H1 (cell line): ENCODE measurements around the gene CFB.

Source experiments
- CTCF ChIP-seq, 3 experiments: IDR thresholded peaks; 1 replicate in 2 of 3; 2 replicates in 1 of 3; pipeline versions ENCODE4 v1.5.1 to v1.6.1; 2011; ENCODE audit warnings: low read length in 3 of 3, mild to moderate bottlenecking in 3 of 3, inconsistent platforms in 2 of 3, low read depth in 1 of 3, moderate library complexity in 1 of 3; ENCODE audit not compliant: insufficient read depth in 1 of 3; ENCODE audit errors: control extremely low read depth in 1 of 3
- EP300 ChIP-seq, 2 experiments: IDR thresholded peaks; 1 replicate in 1 of 2; 2 replicates in 1 of 2; pipeline ENCODE4 v1.6.1; 2011 to 2012; ENCODE audit warnings: low read depth in 2 of 2, low read length in 2 of 2, mild to moderate bottlenecking in 2 of 2, borderline replicate concordance in 1 of 2, inconsistent platforms in 1 of 2, moderate library complexity in 1 of 2
- EZH2 ChIP-seq: fragments of 200-600 bp; sonication (generic); IDR thresholded peaks from 2 replicates; pipeline ENCODE4 v1.7.1; 2012; ENCODE audit warnings: low read depth, mild to moderate bottlenecking, moderate library complexity, low read length, inconsistent platforms; ENCODE audit not compliant: severe bottlenecking
- GABPA ChIP-seq: IDR thresholded peaks from 2 replicates; pipeline ENCODE4 v1.6.1; 2011; ENCODE audit warnings: mild to moderate bottlenecking, low read length, moderate library complexity, borderline replicate concordance; ENCODE audit not compliant: insufficient read depth
- GTF2F1 ChIP-seq: IDR thresholded peaks from 2 replicates; pipeline ENCODE4 v1.6.1; 2012; ENCODE audit warnings: low read depth, low read length, improper control_type of control experiment, borderline replicate concordance
- JUN ChIP-seq: IDR thresholded peaks from 2 replicates; pipeline ENCODE4 v1.6.1; 2011; ENCODE audit warnings: low read depth, mild to moderate bottlenecking, improper control_type of control experiment, low read length
- PHF8 ChIP-seq: fragments of 200-600 bp; sonication (generic); conservative IDR thresholded peaks from 2 replicates; pipeline ENCODE4 v1.7.1; 2012; ENCODE audit warnings: low read depth, mild to moderate bottlenecking, inconsistent platforms, low read length, moderate library complexity
- POLR2A ChIP-seq, 2 experiments: IDR thresholded peaks; 1 replicate in 1 of 2; 2 replicates in 1 of 2; pipeline ENCODE4 v1.6.1; 2011; ENCODE audit warnings: low read depth in 2 of 2, low read length in 2 of 2, mild to moderate bottlenecking in 2 of 2; ENCODE audit errors: control extremely low read depth in 1 of 2
- RAD21 ChIP-seq, 2 experiments: IDR thresholded peaks in 1 of 2; conservative IDR thresholded peaks in 1 of 2; 2 replicates each; pipeline ENCODE4 v1.6.1; 2011; ENCODE audit warnings: low read depth in 2 of 2, low read length in 2 of 2, improper control_type of control experiment in 1 of 2, inconsistent platforms in 1 of 2, mild to moderate bottlenecking in 1 of 2, moderate library complexity in 1 of 2
- SAP30 ChIP-seq: fragments of 300-600 bp; sonication (generic); IDR thresholded peaks from 2 replicates; pipeline ENCODE4 v1.7.1; 2012; ENCODE audit warnings: low read length, moderate library complexity, mild to moderate bottlenecking, inconsistent platforms; ENCODE audit not compliant: insufficient read depth, insufficient replicate concordance
- SIN3A ChIP-seq, 2 experiments: IDR thresholded peaks in 1 of 2; conservative IDR thresholded peaks in 1 of 2; 2 replicates each; pipeline ENCODE4 v1.6.1; 2011 to 2012; ENCODE audit warnings: low read length in 2 of 2, improper control_type of control experiment in 1 of 2, low read depth in 1 of 2, mild to moderate bottlenecking in 1 of 2
- SP1 ChIP-seq: IDR thresholded peaks from 2 replicates; pipeline ENCODE4 v1.6.1; 2011; ENCODE audit warnings: low read depth, low read length
- SUZ12 ChIP-seq: fragments of 200-600 bp; sonication (generic); IDR thresholded peaks from 2 replicates; pipeline ENCODE4 v1.6.1; 2012; ENCODE audit warnings: mild to moderate bottlenecking, inconsistent platforms, low read length, moderate library complexity, mixed read lengths
- TAF1 ChIP-seq: IDR thresholded peaks from 2 replicates; pipeline ENCODE4 v1.6.1; 2011; ENCODE audit warnings: mild to moderate bottlenecking, low read depth, low read length

DNA sequence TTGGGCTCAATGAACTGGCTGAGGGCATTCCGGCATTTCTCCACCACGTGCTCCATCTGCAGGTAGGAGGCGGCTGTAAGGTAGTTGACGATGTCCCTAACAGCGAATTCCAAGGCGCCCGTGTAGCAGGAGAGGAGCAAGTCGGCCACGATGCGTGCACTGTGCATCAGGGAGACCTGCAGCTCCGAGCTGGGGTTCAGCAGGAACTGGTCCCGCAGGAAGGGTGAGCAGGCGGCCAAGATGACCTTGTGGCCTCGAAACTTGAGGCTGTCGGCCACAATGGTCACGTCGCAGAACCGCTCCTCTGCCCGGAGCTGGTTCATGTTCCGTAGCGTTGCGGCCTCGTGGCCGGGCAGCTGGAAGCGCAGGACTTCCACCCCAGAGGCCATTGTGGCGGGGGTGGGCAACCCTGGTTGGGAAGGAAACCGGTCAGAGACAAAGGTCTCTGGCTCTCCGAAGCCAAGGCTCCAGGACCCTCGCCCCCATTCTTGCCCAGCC is 44.9 kb upstream of the CFB start:
- TF ChIP-seq CTCF (IDR thresholded peaks at IDR 0.05; ENCODE audit: control extremely low read depth in 1 of 3, insufficient read depth in 1 of 3, low read depth in 1 of 3, low read length in 3 of 3) (peak in 1 of 3 experiments; percentile 7; a peak in 1 of 4 replicates), SUZ12 (no peak), SIN3A (conservative IDR thresholded peaks at IDR 0.05 in 1 of 2, IDR thresholded peaks at IDR 0.05 in 1 of 2; ENCODE audit: low read depth in 1 of 2, low read length in 2 of 2) (no peak), POLR2A (IDR thresholded peaks at IDR 0.05; ENCODE audit: control extremely low read depth in 1 of 2, low read depth in 2 of 2, low read length in 2 of 2) (no peak), SAP30 (no peak), EP300 (IDR thresholded peaks at IDR 0.05; ENCODE audit: borderline replicate concordance in 1 of 2, low read depth in 2 of 2, low read length in 2 of 2) (no peak), SP1 (no peak), TAF1 (no peak), GABPA (no peak), GTF2F1 (no peak), EZH2 (no peak), RAD21 (IDR thresholded peaks at IDR 0.05 in 1 of 2, conservative IDR thresholded peaks at IDR 0.05 in 1 of 2; ENCODE audit: low read depth in 2 of 2, low read length in 2 of 2) (no peak; a peak in 1 of 4 replicates), JUN (no peak), PHF8 (no peak)
